Prostate gland (tissue), 2 donors: ENCODE results near the gene CPLX1.

Source experiments
- POLR2A ChIP-seq: fragments of 450-650 bp; IDR thresholded peaks from one replicate; pipeline ENCODE4 v1.6.1; 2016; ENCODE audit warnings: antibody characterized with exemption, mild to moderate bottlenecking
- POLR2AphosphoS5 ChIP-seq: sonication (generic); formaldehyde crosslinking; IDR thresholded peaks from one replicate; pipeline ENCODE4 v1.6.1; 2017; ENCODE audit warnings: antibody characterized with exemption
- TF ChIP-seq, protein P1 (sequence below), 4 experiments: fragments of 200-600 bp in 2 of 4; fragments of 450-650 bp in 2 of 4; sonication (generic) in 2 of 4; IDR thresholded peaks; 1 replicate in 3 of 4; 2 replicates in 1 of 4; pipeline ENCODE4 v1.5.1; 2016 to 2019; ENCODE audit warnings: antibody characterized with exemption in 4 of 4, mild to moderate bottlenecking in 2 of 4, moderate library complexity in 2 of 4

DNA sequence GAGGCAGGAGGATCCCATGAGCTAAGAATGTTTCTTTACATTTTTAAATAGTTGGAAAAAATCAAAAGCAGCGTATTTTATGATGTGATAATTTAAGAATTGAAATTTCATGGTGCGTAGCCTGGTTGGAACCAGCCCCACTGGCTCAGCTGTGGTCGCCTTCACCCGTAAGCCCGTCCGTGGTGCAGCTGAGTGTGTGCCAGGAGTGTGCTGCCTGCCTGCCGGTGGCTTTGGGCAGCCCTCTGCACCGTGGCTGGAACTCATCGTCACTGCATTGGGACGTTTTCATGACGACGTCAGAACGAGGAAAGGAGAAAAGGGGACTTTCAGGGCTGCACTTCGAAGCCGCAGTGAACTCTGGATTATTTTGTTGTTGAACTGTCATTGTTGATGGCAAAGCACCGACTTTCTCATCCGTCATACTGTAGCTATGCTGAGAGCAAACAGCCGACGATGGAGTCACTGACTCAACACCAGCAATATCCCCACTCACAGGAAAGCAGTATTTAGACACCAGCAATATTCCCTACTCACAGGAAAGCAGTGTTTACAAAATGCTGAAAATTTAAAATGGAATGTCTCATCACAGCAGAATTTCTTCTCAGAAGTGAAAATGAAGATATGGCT lies 85.2 kb downstream of the CPLX1 start:
- TF ChIP-seq, protein P1, sequence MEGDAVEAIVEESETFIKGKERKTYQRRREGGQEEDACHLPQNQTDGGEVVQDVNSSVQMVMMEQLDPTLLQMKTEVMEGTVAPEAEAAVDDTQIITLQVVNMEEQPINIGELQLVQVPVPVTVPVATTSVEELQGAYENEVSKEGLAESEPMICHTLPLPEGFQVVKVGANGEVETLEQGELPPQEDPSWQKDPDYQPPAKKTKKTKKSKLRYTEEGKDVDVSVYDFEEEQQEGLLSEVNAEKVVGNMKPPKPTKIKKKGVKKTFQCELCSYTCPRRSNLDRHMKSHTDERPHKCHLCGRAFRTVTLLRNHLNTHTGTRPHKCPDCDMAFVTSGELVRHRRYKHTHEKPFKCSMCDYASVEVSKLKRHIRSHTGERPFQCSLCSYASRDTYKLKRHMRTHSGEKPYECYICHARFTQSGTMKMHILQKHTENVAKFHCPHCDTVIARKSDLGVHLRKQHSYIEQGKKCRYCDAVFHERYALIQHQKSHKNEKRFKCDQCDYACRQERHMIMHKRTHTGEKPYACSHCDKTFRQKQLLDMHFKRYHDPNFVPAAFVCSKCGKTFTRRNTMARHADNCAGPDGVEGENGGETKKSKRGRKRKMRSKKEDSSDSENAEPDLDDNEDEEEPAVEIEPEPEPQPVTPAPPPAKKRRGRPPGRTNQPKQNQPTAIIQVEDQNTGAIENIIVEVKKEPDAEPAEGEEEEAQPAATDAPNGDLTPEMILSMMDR (IDR thresholded peaks at IDR 0.05), result no peak
- TF ChIP-seq POLR2A (no peak), POLR2AphosphoS5 (no peak)
